ENCODE measurements around the gene NRG3.

- no peak for TF ChIP-seq POLR2A (IDR thresholded peaks at IDR 0.05)
- TF ChIP-seq CTCF (IDR thresholded peaks at IDR 0.05), result no peak
These were observed 26.0 kb downstream of the NRG3 start for GRCh38 chr10:81900989-81901388.

Data from transverse colon (tissue), 3 donors.